Central memory CD8-positive, alpha-beta T cell (primary cell): Measurements from ENCODE around the gene RENBP.
"Not testable (repeated sequence)": the region's sequence is repeated elsewhere in the genome, so short reads cannot be mapped to it uniquely, and the experiment has no call there.

Experiments used
- ATAC-seq: fragments of 150-1000 bp; cut with Tn5 transposase; replicated peaks from 2 replicates; pipeline ENCODE4 v1.10.0; 2022; ENCODE audit warnings: mild to moderate bottlenecking, moderate FRiP score, moderate number of reproducible peaks; ENCODE audit not compliant: poor library complexity, severe bottlenecking; ENCODE audit errors: extremely low read depth
- DNase-seq, 2 donors: peaks; one replicate each; pipeline ENCODE4 v3.0.0; 2021; ENCODE audit warnings: low spot score in 2 of 2
- H3K27ac Mint-ChIP-seq: one replicate; pipeline ENCODE4 v1.8.0; 2022; ENCODE audit warnings: low read depth, mild to moderate bottlenecking, moderate library complexity, mixed read lengths
- H3K27me3 Mint-ChIP-seq: one replicate; pipeline ENCODE4 v1.8.0; 2022; ENCODE audit warnings: mixed read lengths
- H3K36me3 Mint-ChIP-seq: one replicate; pipeline ENCODE4 v1.8.0; 2022; ENCODE audit warnings: mild to moderate bottlenecking, moderate library complexity, mixed read lengths; ENCODE audit not compliant: insufficient read depth
- H3K4me1 Mint-ChIP-seq: one replicate; pipeline ENCODE4 v1.8.0; 2022; ENCODE audit warnings: mixed read lengths
- H3K4me3 Mint-ChIP-seq: one replicate; pipeline ENCODE4 v1.8.0; 2022; ENCODE audit warnings: mild to moderate bottlenecking, moderate library complexity, mixed read lengths
- H3K9me3 Mint-ChIP-seq: one replicate; pipeline ENCODE4 v1.8.0; 2022; ENCODE audit warnings: mixed read lengths

The RENBP gene

DNA sequence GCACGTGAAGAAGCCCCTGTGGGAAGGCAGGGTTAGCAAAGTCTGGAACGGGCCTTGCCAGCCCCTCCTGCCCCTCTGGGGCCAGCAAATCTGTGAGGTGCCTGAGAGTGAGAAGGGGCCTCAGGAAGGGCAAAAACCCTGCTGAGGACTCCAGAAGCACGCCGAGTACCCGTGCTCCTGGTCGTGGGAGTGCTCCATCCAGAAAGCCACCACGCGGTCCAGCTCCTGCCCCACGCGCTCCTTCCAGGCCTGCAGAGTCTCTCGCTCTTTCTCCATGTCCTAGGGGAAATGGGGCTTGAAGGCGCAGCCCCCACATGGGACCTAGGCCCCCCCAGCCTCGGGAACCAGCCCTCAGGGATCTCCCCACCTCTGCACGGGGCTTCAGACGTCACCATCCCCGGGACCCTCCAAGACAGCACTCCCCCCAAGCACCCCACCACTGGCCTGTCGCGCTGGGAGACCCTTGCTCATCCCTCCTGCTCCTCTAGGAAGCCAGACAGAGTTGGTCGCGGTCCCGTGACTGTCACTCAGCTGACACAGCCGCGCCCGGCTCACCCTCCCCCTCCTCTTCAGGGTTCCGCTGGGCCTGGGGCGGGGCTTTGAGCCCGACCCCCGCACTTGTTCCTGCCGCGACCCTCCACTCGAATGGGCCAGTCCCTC, at the start of gene RENBP:
RENBP (minus strand) TSS at position 504 of the 660 bp plus-strand sequence; CDS start at position 471, 33 bp downstream.
- Mint-ChIP-seq H3K36me3 (peaks cover 5% of the 10 kb centered on the region), H3K4me1 (peaks cover 6% of the 10 kb centered on the region), H3K27me3 (no peaks in the 10 kb centered on the region), H3K4me3 (peak within 1 kb of the TSS; percentile 73), H3K27ac (no peak within 1 kb of the TSS), H3K9me3 (no peaks in the 10 kb centered on the region)
- ATAC-seq (no peak), DNase-seq (no peak)

GRCh38 chrX:153993978-153994377, 49.5 kb upstream of the RENBP start:
- H3K36me3 Mint-ChIP-seq = no peaks in the 10 kb centered on the region
- peak overlapping the region; percentile 25 for H3K27ac Mint-ChIP-seq
- ATAC-seq = no peak
- H3K4me3 Mint-ChIP-seq = no peak overlapping the region
- no peaks in the 10 kb centered on the region for H3K27me3 Mint-ChIP-seq
- peaks cover 10% of the 10 kb centered on the region for H3K4me1 Mint-ChIP-seq
- no peak for DNase-seq
- H3K9me3 Mint-ChIP-seq = no peaks in the 10 kb centered on the region

- H3K27me3 Mint-ChIP-seq = no peaks in the 10 kb centered on the region
- no peaks in the 10 kb centered on the region for H3K36me3 Mint-ChIP-seq
- ATAC-seq = no peak
- H3K4me1 Mint-ChIP-seq = peaks cover 10% of the 10 kb centered on the region
- DNase-seq = no peak
- H3K9me3 Mint-ChIP-seq = no peaks in the 10 kb centered on the region
- no peak overlapping the region for H3K4me3 Mint-ChIP-seq
- H3K27ac Mint-ChIP-seq = peak overlapping the region; percentile 53
Observed at GRCh38 chrX:153993079-153993478, 48.6 kb upstream of the RENBP start.

GRCh38 chrX:153992180-153992579, 47.7 kb upstream of the RENBP start:
- H3K4me3 Mint-ChIP-seq = no peak overlapping the region
- H3K4me1 Mint-ChIP-seq = peaks cover 10% of the 10 kb centered on the region
- DNase-seq = no peak
- H3K9me3 Mint-ChIP-seq = no peaks in the 10 kb centered on the region
- no peak overlapping the region for H3K27ac Mint-ChIP-seq
- no peaks in the 10 kb centered on the region for H3K27me3 Mint-ChIP-seq
- ATAC-seq = no peak
- H3K36me3 Mint-ChIP-seq = no peaks in the 10 kb centered on the region

GRCh38 chrX:153991013-153991580, 46.7 kb upstream of the RENBP start:
- DNase-seq (no peak), ATAC-seq (no peak)
- Mint-ChIP-seq H3K36me3 (no peaks in the 10 kb centered on the region), H3K4me1 (peaks cover 10% of the 10 kb centered on the region), H3K27ac (peak overlapping the region; percentile 90), H3K9me3 (no peaks in the 10 kb centered on the region), H3K4me3 (no peak overlapping the region), H3K27me3 (no peaks in the 10 kb centered on the region)

GRCh38 chrX:153989973-153990655, 45.7 kb upstream of the RENBP start:
- peaks cover 1% of the 10 kb centered on the region for H3K36me3 Mint-ChIP-seq
- H3K9me3 Mint-ChIP-seq = no peaks in the 10 kb centered on the region
- ATAC-seq (no peak), DNase-seq (no peak)
- H3K4me1 Mint-ChIP-seq = peaks cover 10% of the 10 kb centered on the region
- H3K27me3 Mint-ChIP-seq = no peaks in the 10 kb centered on the region
- no peak overlapping the region for H3K4me3 Mint-ChIP-seq
- no peak overlapping the region for H3K27ac Mint-ChIP-seq

- DNase-seq = no peak
- Mint-ChIP-seq H3K27ac (no peak overlapping the region), H3K4me3 (no peak overlapping the region), H3K4me1 (peaks cover 18% of the 10 kb centered on the region), H3K9me3 (no peaks in the 10 kb centered on the region), H3K27me3 (no peaks in the 10 kb centered on the region), H3K36me3 (peaks cover 3% of the 10 kb centered on the region)
- ATAC-seq = no peak
Observed at GRCh38 chrX:153988493-153988892, 44.0 kb upstream of the RENBP start.

DNA sequence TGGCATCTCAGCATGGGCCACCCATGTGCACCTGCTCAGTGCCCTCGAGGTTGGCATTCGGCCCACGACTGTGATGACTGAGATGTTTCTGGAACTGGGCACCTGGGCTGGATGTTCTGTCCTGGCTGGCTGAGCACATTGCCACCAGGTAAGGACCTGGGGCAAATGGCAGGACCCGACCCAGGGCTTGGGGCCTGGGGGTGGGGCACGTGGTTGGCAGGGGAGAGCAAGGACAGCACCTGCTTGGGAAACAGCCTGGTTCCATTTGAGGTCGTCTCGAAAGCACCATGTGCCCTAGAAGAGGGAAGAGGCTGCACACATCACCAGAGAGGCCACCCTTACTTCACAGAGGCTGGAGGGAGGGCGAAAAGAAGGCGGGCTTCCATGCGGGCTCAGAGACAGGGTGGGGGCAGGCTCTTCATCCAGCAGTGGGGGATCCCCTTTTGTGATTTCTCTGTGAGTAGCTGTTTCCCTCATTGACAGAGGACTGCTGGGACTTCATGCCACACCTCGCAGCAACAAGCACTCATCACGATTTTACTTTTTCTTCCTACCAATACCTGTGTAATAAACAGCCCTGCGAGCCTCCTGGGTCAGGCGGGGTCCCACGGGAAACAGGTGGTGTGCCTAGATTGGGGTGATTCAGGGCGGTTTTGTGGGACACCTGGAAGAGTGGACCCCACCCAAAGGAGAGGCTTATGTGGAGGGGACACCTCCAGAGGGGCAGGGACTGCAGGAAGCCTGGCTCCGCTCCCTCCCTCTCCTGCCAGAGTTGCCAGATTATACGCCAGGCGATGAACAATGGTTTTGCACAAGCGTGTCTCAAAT, 40.1 kb upstream of the RENBP start:
- H3K4me3 Mint-ChIP-seq = peak overlapping the region; percentile 59
- DNase-seq = no peak
- no peaks in the 10 kb centered on the region for H3K27me3 Mint-ChIP-seq
- H3K27ac Mint-ChIP-seq = peak overlapping the region; percentile 92
- peaks cover 7% of the 10 kb centered on the region for H3K36me3 Mint-ChIP-seq
- peaks cover 30% of the 10 kb centered on the region for H3K4me1 Mint-ChIP-seq
- H3K9me3 Mint-ChIP-seq = no peaks in the 10 kb centered on the region
- ATAC-seq = no peak

GRCh38 chrX:153983321-153983801, 38.9 kb upstream of the RENBP start:
- Mint-ChIP-seq H3K36me3 (peaks cover 7% of the 10 kb centered on the region), H3K9me3 (no peaks in the 10 kb centered on the region), H3K4me3 (peak overlapping the region; percentile 42), H3K4me1 (peaks cover 30% of the 10 kb centered on the region), H3K27me3 (no peaks in the 10 kb centered on the region), H3K27ac (no peak overlapping the region)
- DNase-seq (no peak), ATAC-seq (no peak)

- Mint-ChIP-seq H3K9me3 (no peaks in the 10 kb centered on the region), H3K4me3 (peak overlapping the region; percentile 74), H3K4me1 (peaks cover 30% of the 10 kb centered on the region), H3K27me3 (no peaks in the 10 kb centered on the region), H3K27ac (peak overlapping the region; percentile 94), H3K36me3 (peaks cover 7% of the 10 kb centered on the region)
- DNase-seq (no peak), ATAC-seq (no peak)
Observed at GRCh38 chrX:153981771-153982533, 37.5 kb upstream of the RENBP start.

DNA sequence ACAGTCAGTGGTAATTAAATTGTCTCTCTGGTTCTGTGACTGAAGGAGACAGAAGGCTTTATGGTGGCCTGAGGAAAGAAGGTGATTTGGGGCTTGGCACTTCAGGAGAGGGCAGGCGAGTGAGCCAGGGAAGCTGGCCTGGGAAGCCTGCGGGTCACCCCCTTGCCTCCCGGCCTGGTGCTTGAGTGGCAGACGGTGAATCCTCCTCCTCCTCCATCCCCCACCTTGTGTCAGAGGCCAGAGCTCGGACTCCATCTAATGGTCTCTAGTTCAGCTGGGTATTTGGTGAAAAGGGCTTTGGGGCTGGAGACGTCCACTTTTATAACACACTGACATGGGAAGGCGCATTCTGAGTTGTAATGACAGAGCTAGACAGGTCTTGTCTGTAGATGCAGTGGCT, 36.8 kb upstream of the RENBP start:
- ATAC-seq (no peak), DNase-seq (no peak)
- Mint-ChIP-seq H3K4me1 (peaks cover 30% of the 10 kb centered on the region), H3K36me3 (peaks cover 7% of the 10 kb centered on the region), H3K27me3 (no peaks in the 10 kb centered on the region), H3K27ac (peak overlapping the region; percentile 94), H3K4me3 (peak overlapping the region; percentile 74), H3K9me3 (no peaks in the 10 kb centered on the region)

DNA sequence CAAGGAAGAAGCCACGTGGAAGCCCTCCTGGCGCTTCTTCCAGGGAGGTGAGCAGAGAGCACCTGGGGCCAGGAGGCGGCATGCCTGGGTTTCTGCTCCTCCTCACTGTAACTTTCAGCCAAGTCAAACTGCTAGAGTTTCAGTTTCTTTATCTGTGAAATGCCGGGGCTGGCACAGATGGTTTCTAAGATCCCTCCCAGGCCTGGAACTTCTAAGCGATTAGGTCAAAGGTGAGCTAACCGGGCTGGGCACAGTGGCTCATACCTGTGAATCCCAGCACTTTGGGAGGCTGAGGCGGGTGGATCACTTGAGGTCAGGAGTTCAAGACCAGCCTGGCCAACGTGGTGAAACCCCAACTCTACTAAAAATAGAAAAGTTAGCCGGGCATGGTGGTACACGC, 36.0 kb upstream of the RENBP start:
- peaks cover 30% of the 10 kb centered on the region for H3K4me1 Mint-ChIP-seq

More for the DNA sequence above, 36.0 kb upstream of the RENBP start:
- H3K36me3 Mint-ChIP-seq, H3K9me3 Mint-ChIP-seq, DNase-seq, H3K27me3 Mint-ChIP-seq: not testable (repeated sequence)
- Mint-ChIP-seq H3K27ac (peak overlapping the region; percentile 94), H3K4me3 (peak overlapping the region; percentile 74)
- peak; percentile 79 for ATAC-seq
